NT2/D1 (cell line): ENCODE measurements around the gene TLL2.

ENCODE experiments used
- YY1 ChIP-seq: IDR thresholded peaks from 2 replicates; pipeline ENCODE4 v1.6.1; 2011; ENCODE audit not compliant: insufficient read length, insufficient read depth
- ZNF274 ChIP-seq: IDR thresholded peaks from 2 replicates; pipeline ENCODE4 v1.6.1; 2011; ENCODE audit warnings: mild to moderate bottlenecking, low read depth, low read length

GRCh38 chr10:96370584-96371157 lies 143.1 kb downstream of the TLL2 start:
- TF ChIP-seq ZNF274: no peak
- no peak for TF ChIP-seq YY1
